K562 (cell line): Measurements from ENCODE around the gene USP32. TPM values are rescaled to one million over a fixed set of nuclear protein-coding genes. Genes with fewer than 3 reads are reported as not detected.

Experiments used
- DMBX1 ChIP-seq: fragments of 250-450 bp; sonication (Bioruptor Pico); IDR thresholded peaks from 2 replicates; pipeline ENCODE4 v1.8.0; 2022; ENCODE audit warnings: inconsistent platforms, mild to moderate bottlenecking, moderate library complexity, borderline replicate concordance
- E2F4 ChIP-seq: sonication (generic); formaldehyde crosslinking; IDR thresholded peaks from 2 replicates; pipeline ENCODE4 v1.8.0; 2022; ENCODE audit warnings: mild to moderate bottlenecking, low read depth, missing genetic modification reagents
- EHMT2 ChIP-seq: fragments of 450-650 bp; IDR thresholded peaks from 2 replicates; pipeline ENCODE4 v1.6.1; 2018; ENCODE audit warnings: antibody characterized with exemption
- HDGF ChIP-seq: fragments of 450-650 bp; IDR thresholded peaks from 2 replicates; pipeline ENCODE4 v1.6.1; 2016
- HMBOX1 ChIP-seq: sonication (generic); IDR thresholded peaks from 2 replicates; pipeline ENCODE4 v1.6.1; 2016
- MEIS2 ChIP-seq: fragments of 450-650 bp; IDR thresholded peaks from 2 replicates; pipeline ENCODE4 v1.6.1; 2014; ENCODE audit warnings: mild to moderate bottlenecking; ENCODE audit not compliant: partially characterized antibody
- NFE2 ChIP-seq: IDR thresholded peaks from 2 replicates; pipeline ENCODE4 v1.6.1; 2014; ENCODE audit warnings: antibody characterized with exemption, low read depth
- PYGO2 ChIP-seq: fragments of 450-650 bp; IDR thresholded peaks from 2 replicates; pipeline ENCODE4 v1.6.1; 2016; ENCODE audit warnings: mild to moderate bottlenecking, missing genetic modification characterization, moderate library complexity, missing compliant biosample characterization
- RBM39 ChIP-seq: fragments of 200-400 bp; formaldehyde crosslinking; optimal IDR thresholded peaks from 2 replicates; pipeline ENCODE3; 2018; ENCODE audit warnings: low read depth, low read length
- SAFB ChIP-seq: fragments of 200-400 bp; formaldehyde crosslinking; IDR thresholded peaks from 2 replicates; pipeline ENCODE4 v1.6.1; 2017; ENCODE audit warnings: low read depth, low read length, borderline replicate concordance
- ZNF41 ChIP-seq: fragments of 250-450 bp; sonication (Bioruptor Pico); conservative IDR thresholded peaks from 2 replicates; pipeline ENCODE4 v1.4.0; 2020; ENCODE audit warnings: mild to moderate bottlenecking
- ZNF785 ChIP-seq: fragments of 250-450 bp; sonication (Bioruptor Pico); IDR thresholded peaks from 2 replicates; pipeline ENCODE4 v1.4.0; 2020; ENCODE audit warnings: mild to moderate bottlenecking
- polyA plus RNA-seq, 8 experiments: library from polyadenylated mRNA; depleted of rRNA in 4 of 8; stranded (reverse) in 5 of 8; unstranded in 3 of 8; fragments of >200 nt; fragmentation: Nextera tagmentation in 2 of 8; fragmentation: Illumina TruSeq in 1 of 8; extraction: Ambion mirVana in 2 of 8; extraction: Trizol in 1 of 8; gene quantifications; 2 replicates each; pipeline versions ENCODE4 v1.2.1 to v1.2.3, GENCODE V29; 2011 to 2014; ENCODE audit warnings: inconsistent platforms in 1 of 8, missing spikeins in 1 of 8
- total RNA-seq, 7 experiments: library from RNA; depleted of rRNA in 6 of 7; stranded (reverse); fragments of >200 nt in 6 of 7; fragmentation: Illumina TruSeq in 2 of 7; extraction: Trizol in 2 of 7; gene quantifications; 2 replicates each; pipeline versions ENCODE4 v1.2.1 to v1.2.3, GENCODE V29; 2011 to 2021; ENCODE audit warnings: low replicate concordance in 1 of 7
- TF ChIP-seq, protein P1 (sequence below): fragments of 200-400 bp; formaldehyde crosslinking; IDR thresholded peaks from 2 replicates; pipeline ENCODE4 v1.6.1; 2017; ENCODE audit warnings: mild to moderate bottlenecking, low read depth, low read length, moderate library complexity

USP32 gene
- total and polyA plus RNA-seq, 9 of the 15 experiments (the other 6 are each of a cell fraction or from before 2014, with no cell fraction given): 18.0 to 69.3 (median 47.1) TPM

- peak; percentile 68 for TF ChIP-seq HMBOX1
- TF ChIP-seq NFE2: no peak
- TF ChIP-seq EHMT2: no peak
- no peak for TF ChIP-seq HDGF
- no peak for TF ChIP-seq RBM39
- TF ChIP-seq PYGO2 (tag): no peak
- no peak for TF ChIP-seq SAFB
- TF ChIP-seq MEIS2: peak; percentile 65
- no peak for TF ChIP-seq ZNF785 (CRISPR knock-in tag)
- TF ChIP-seq, protein P1, sequence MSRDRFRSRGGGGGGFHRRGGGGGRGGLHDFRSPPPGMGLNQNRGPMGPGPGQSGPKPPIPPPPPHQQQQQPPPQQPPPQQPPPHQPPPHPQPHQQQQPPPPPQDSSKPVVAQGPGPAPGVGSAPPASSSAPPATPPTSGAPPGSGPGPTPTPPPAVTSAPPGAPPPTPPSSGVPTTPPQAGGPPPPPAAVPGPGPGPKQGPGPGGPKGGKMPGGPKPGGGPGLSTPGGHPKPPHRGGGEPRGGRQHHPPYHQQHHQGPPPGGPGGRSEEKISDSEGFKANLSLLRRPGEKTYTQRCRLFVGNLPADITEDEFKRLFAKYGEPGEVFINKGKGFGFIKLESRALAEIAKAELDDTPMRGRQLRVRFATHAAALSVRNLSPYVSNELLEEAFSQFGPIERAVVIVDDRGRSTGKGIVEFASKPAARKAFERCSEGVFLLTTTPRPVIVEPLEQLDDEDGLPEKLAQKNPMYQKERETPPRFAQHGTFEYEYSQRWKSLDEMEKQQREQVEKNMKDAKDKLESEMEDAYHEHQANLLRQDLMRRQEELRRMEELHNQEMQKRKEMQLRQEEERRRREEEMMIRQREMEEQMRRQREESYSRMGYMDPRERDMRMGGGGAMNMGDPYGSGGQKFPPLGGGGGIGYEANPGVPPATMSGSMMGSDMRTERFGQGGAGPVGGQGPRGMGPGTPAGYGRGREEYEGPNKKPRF: no peak
- no peak for TF ChIP-seq ZNF41 (CRISPR knock-in tag)
- no peak for TF ChIP-seq E2F4 (CRISPR knock-in tag)
- TF ChIP-seq DMBX1 (CRISPR knock-in tag): no peak
Measured at GRCh38 chr17:60352569-60352968, 39.4 kb downstream of the USP32 start (continued).
